AG04449 (cell line): ENCODE results near the gene ABCA7.

ENCODE experiments used
- CTCF ChIA-PET: fragments of 350-600 bp; formaldehyde crosslinking; extraction: SDS; loops from one replicate; lab custom pipeline; 2021; ENCODE audit warnings: antibody characterized with exemption; lab: Yijun Ruan, JAX
- POLR2A ChIA-PET: fragments of 400-600, 350-600 bp; formaldehyde crosslinking; extraction: SDS; loops from one replicate; lab custom pipeline; 2020; ENCODE audit warnings: antibody characterized with exemption, inconsistent platforms; lab: Yijun Ruan, JAX
- DNase-seq: peaks from one replicate; pipeline ENCODE4 v3.0.0-alpha.2; 2010; ENCODE audit warnings: low read depth, low spot score
- H3K4me3 ChIP-seq: 2 replicates; pipeline ENCODE4 v1.5.1; 2011; ENCODE audit warnings: low read depth, mild to moderate bottlenecking, control low read depth, low read length
- TF ChIP-seq, protein P1 (sequence below): IDR thresholded peaks from one replicate; pipeline ENCODE4 v1.5.1; 2011; ENCODE audit warnings: mild to moderate bottlenecking, moderate library complexity, low read length, control low read depth, inconsistent platforms; ENCODE audit not compliant: insufficient read depth; ENCODE audit errors: missing control alignments

Gene ABCA7

DNA sequence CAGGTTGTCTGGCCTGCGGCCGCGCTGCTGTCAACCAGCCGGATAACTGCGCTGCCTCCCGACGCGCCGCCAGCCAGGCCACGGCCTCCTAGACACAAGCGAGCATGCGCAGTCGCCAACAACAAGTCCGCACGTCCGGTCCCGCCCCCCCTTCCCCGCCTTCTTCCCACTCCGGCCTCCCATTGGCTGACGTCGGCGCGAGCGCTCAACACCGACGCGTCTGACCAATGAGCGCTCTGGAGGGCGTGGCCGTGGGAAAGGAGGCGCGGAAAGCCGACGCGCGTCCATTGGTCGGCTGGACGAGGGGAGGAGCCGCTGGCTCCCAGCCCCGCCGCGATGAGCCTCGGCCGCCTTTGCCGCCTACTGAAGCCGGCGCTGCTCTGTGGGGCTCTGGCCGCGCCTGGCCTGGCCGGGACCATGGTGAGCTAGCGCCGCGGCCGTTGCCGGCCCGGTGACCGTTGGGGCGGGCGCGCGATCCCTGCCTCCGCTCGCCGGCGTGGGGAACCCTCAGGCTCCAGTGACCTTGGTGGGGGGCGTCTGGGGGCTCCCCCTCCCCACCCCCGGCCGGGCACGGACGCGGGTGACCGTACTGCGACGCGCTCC is 63.9 kb downstream of the ABCA7 start, which contains the start of gene GPX4:
TSS of gene GPX4 (plus strand) at position 287 of the 603 bp plus-strand sequence. CDS start at position 337, 50 bp downstream.
- TF ChIP-seq, protein P1, sequence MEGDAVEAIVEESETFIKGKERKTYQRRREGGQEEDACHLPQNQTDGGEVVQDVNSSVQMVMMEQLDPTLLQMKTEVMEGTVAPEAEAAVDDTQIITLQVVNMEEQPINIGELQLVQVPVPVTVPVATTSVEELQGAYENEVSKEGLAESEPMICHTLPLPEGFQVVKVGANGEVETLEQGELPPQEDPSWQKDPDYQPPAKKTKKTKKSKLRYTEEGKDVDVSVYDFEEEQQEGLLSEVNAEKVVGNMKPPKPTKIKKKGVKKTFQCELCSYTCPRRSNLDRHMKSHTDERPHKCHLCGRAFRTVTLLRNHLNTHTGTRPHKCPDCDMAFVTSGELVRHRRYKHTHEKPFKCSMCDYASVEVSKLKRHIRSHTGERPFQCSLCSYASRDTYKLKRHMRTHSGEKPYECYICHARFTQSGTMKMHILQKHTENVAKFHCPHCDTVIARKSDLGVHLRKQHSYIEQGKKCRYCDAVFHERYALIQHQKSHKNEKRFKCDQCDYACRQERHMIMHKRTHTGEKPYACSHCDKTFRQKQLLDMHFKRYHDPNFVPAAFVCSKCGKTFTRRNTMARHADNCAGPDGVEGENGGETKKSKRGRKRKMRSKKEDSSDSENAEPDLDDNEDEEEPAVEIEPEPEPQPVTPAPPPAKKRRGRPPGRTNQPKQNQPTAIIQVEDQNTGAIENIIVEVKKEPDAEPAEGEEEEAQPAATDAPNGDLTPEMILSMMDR: no peak
- POLR2A ChIA-PET: interaction anchor here (1.0 to 3.4 kb wide), 4 partner anchors 9 to 106 kb away, joined by 3 to 41 read pairs (median 9); partner anchors contain the start of gene CNN2
- peak; percentile 93 for DNase-seq
- CTCF ChIA-PET: interaction anchor here (0.8 to 4.4 kb wide), 4 partner anchors 9 to 135 kb away, joined by 3 to 30 read pairs (median 4); partner anchors contain the start of gene CBARP
- peak within 1 kb of the TSS; percentile 78 for H3K4me3 ChIP-seq

DNA sequence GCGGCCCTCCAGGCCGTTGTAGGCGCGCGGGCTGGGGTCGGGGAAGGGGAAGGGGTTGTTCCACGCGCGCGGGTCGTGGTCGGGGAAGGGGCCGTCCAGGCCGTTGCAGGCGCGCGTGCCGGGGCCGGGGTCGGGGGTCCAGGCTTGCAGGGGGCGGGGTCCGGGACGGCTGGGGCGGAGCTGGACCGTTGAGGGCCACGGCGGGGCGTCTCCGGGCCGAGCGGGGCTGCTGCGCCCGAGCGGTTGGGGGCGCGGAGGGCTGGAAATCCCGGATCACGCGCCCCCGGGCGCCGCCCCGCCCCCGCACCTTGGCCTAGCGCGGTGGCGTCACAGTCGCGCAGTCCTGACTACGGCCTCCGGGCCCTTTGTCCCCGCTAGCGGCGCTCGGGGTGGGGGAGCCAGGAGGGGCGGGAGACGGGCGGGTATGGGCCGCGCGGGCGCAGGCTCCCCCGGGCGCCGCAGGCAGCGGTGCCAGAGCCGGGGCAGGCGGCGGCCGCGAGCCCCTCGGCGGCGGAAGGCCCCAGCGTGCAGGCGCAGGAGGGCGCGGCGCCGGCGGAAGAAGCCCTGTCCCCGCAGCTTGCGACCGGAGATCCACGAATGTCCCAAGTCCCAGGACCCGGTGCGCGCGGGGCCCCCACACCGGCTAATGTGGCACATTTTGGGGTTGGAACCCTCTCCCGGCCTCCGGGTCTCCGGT is 64.6 kb downstream of the ABCA7 start:
- peak overlapping the region; percentile 78 for H3K4me3 ChIP-seq
- DNase-seq: no peak
- POLR2A ChIA-PET: interaction anchor here (0.7 to 3.4 kb wide), 6 partner anchors 8 to 105 kb away, joined by 3 to 41 read pairs (median 3); partner anchors contain the start of genes ABCA7 and CNN2
- CTCF ChIA-PET: interaction anchor here (1.0 to 4.4 kb wide), 4 partner anchors 8 to 134 kb away, joined by 3 to 30 read pairs (median 4); partner anchors contain the start of gene CBARP
- TF ChIP-seq, protein P1: no peak

DNA sequence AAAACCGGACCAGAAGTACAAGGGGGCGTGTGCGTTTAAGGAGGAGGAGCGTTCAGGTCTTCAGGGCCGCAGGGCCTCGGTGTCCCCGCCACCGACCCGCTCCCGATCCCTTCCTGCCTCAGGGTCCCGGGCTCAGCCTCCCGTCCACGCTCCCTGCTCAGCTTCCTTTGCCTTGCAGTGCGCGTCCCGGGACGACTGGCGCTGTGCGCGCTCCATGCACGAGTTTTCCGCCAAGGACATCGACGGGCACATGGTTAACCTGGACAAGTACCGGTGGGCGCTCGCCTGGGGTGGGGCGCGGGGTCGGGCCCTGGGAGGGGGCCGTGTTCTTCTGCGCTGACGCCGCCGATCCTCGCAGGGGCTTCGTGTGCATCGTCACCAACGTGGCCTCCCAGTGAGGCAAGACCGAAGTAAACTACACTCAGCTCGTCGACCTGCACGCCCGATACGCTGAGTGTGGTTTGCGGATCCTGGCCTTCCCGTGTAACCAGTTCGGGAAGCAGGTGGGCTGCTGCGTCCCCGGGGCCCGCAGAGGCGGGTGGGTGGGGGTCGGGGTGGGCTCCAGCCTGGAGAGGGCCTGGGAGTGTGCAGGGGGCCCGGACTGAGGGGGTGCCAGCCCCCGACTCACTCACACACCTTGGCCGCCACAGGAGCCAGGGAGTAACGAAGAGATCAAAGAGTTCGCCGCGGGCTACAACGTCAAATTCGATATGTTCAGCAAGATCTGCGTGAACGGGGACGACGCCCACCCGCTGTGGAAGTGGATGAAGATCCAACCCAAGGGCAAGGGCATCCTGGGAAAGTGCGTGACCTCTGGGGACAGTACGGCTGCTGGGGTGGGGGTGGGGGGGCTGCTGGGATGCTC is 65.3 kb downstream of the ABCA7 start:
- POLR2A ChIA-PET: interaction anchor here (0.7 to 3.4 kb wide), 5 partner anchors 8 to 78 kb away, joined by 3 to 41 read pairs (median 3); partner anchors contain the start of genes ABCA7 and CNN2
- CTCF ChIA-PET: interaction anchor here (0.9 to 4.4 kb wide), 6 partner anchors 8 to 135 kb away, joined by 3 to 30 read pairs (median 4); no protein-coding TSS in a partner anchor
- no peak for DNase-seq
- TF ChIP-seq, protein P1: no peak
- peak overlapping the region; percentile 78 for H3K4me3 ChIP-seq

DNA sequence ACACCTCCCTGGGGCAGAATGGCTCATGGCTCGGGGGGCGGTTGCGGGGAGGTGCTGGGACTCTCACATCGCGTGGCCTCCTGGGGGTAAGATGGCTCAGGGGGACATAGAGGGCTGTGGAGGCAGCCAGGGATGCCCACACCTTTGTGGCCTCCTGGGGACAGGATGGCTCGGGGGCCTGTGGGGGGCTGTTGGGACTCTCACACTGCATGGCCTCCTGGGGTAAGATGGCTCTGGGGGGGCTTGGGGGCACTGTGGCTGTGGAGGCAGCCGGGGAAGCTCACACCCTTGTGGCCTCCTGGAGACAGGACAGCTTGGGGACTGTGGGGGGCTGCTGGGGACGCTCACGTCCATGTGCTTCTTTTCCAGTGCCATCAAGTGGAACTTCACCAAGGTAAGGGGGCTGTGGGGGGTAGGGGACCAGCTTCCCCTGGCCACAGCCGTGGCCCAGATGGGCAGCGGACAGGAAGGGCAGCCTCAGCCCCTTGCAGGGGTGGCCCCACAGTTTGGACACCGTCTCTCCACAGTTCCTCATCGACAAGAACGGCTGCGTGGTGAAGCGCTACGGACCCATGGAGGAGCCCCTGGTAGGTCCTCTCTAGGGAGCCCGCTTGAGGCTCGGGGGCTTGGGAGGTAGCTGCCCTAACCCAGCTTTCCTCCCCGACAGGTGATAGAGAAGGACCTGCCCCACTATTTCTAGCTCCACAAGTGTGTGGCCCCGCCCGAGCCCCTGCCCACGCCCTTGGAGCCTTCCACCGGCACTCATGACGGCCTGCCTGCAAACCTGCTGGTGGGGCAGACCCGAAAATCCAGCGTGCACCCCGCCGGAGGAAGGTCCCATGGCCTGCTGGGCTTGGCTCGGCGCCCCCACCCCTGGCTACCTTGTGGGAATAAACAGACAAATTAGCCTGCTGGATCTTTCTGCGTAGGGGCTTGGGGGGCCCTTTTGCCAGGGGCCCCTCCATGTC is 66.2 kb downstream of the ABCA7 start:
- ChIA-PET CTCF (interaction anchor here (0.9 to 1.3 kb wide), 3 partner anchors 88 to 134 kb away, joined by 3 to 4 read pairs (median 4); no protein-coding TSS in a partner anchor), POLR2A (interaction anchor here (0.8 kb wide), 1 partner anchor 21 kb away, joined by 3 read pairs; no protein-coding TSS in a partner anchor)
- DNase-seq: no peak
- peak overlapping the region; percentile 78 for H3K4me3 ChIP-seq
- TF ChIP-seq, protein P1: no peak
